ENCODE results near the gene MAMSTR. TPM values are rescaled to one million over a fixed set of nuclear protein-coding genes. Genes with fewer than 3 reads are reported as not detected.

Gene MAMSTR
- total RNA-seq, 4 donors from 2014 or later = 0.51 TPM; not detected in 3

- TF ChIP-seq, protein P1, sequence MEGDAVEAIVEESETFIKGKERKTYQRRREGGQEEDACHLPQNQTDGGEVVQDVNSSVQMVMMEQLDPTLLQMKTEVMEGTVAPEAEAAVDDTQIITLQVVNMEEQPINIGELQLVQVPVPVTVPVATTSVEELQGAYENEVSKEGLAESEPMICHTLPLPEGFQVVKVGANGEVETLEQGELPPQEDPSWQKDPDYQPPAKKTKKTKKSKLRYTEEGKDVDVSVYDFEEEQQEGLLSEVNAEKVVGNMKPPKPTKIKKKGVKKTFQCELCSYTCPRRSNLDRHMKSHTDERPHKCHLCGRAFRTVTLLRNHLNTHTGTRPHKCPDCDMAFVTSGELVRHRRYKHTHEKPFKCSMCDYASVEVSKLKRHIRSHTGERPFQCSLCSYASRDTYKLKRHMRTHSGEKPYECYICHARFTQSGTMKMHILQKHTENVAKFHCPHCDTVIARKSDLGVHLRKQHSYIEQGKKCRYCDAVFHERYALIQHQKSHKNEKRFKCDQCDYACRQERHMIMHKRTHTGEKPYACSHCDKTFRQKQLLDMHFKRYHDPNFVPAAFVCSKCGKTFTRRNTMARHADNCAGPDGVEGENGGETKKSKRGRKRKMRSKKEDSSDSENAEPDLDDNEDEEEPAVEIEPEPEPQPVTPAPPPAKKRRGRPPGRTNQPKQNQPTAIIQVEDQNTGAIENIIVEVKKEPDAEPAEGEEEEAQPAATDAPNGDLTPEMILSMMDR (IDR thresholded peaks at IDR 0.05; ENCODE audit: low read depth) = no peak
These were observed 15.1 kb upstream of the MAMSTR start for GRCh38 chr19:48734625-48735024.

- TF ChIP-seq, protein P1 (IDR thresholded peaks at IDR 0.05; ENCODE audit: low read depth) = no peak
These were observed 11.9 kb upstream of the MAMSTR start for GRCh38 chr19:48731452-48731851.

GRCh38 chr19:48728911-48729664 lies 9.6 kb upstream of the MAMSTR start:
- TF ChIP-seq, protein P1 (IDR thresholded peaks at IDR 0.05; ENCODE audit: low read depth) = no peak

GRCh38 chr19:48726556-48726955 lies 7.0 kb upstream of the MAMSTR start:
- TF ChIP-seq, protein P1 (IDR thresholded peaks at IDR 0.05; ENCODE audit: low read depth) = no peak

DNA sequence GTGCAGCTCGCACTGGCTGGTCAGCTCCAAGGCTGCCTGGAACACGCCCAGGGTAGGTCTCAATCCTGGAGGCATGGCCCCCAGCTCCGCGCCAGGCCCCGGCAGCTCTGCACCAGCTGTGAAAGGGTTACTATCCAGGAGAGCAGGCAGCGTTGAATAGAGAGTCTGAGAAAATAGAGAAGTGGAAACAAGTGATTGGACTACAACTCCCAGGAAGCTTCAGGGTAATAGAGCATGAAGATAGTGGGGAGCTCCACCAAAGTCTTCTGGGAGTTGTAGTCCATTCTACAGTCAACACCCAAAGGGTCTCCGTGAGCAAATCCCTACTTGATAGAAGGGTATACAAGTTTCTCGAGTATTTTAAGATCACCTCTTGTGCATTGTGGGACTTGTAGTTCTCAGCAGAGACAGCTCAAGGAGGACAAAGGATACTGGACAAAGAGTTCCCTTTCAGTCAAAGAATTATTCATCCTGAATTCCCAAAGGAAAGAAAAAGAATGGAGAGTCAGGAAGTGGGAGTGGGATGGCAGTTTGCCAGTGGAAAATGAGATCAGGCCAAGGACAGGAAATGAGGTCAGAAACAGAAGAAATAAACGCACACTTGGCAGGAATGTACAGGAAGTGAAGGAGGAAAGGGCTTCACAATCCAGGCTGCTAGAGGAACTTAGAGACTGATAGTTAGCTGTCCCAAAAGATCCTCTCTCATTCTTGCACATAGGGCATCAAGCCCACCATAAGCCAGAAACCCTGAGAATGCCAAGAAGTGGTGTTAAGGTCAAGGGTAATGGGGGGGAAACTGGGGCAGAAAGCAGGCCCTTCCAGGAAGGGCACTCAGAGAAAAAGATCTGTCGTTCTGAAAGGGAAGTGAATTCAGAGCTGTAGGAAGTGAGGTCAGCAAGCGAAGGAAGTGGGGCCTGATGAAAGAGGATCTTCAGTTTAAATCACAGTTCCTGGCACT lies 5.5 kb upstream of the MAMSTR start:
- TF ChIP-seq, protein P1 (IDR thresholded peaks at IDR 0.05; ENCODE audit: low read depth) = no peak

DNA sequence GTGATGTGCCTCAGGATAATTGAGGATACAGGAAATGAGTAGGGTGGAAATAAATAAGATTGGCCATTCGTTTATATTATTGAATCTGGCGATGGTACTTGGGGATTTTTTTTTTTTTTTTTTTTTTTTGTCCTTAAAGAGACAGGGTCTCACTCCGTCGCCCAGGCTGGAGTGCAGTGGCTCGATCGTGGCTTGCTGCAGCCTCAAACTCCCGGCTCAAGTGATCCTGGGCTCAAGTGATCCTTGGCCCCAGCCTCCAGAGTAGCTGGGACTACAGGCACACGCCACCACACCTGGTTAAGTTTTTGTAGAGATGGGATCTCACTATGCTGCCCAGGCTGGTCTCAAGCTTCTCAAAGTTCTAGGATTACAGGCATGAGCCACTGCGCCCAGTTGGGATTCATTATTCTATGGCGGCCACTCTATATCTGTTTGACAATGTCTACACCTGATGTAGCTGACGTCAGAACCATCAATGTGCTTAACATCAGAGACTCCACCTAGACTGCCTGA lies 2.7 kb upstream of the MAMSTR start:
- TF ChIP-seq, protein P1 (IDR thresholded peaks at IDR 0.05; ENCODE audit: low read depth) = no peak
